HepG2 (cell line): ENCODE measurements around the gene TMEM238. TPM values are rescaled to one million over a fixed set of nuclear protein-coding genes. Genes with fewer than 3 reads are reported as not detected.

Source experiments
- ATAC-seq: fragments of 200-7000 bp; cut with Tn5 transposase; 3 replicates; pipeline ENCODE4 v1.9.1; 2020; ENCODE audit warnings: mild to moderate bottlenecking, moderate library complexity
- BruUV-seq: library from RNA; stranded (reverse); fragments of 400-500 nt; replicated peaks from 2 replicates; lab custom pipeline; 2021; lab: Mats Ljungman, UMichigan
- CTCF ChIA-PET: fragments of 300-600 bp; formaldehyde crosslinking; extraction: SDS; loops from one replicate; lab custom pipeline; 2021; ENCODE audit warnings: low total read pairs, inconsistent platforms, low intra/inter-chr PET ratio; lab: Yijun Ruan, JAX
- POLR2A ChIA-PET: fragments of 350-600 bp; sonication (Branson Sonifier 250); formaldehyde crosslinking; loops from one replicate; lab custom pipeline; 2020; ENCODE audit warnings: antibody characterized with exemption, inconsistent platforms; lab: Yijun Ruan, JAX
- DNase-seq: peaks from one replicate; pipeline ENCODE4 v3.0.0-alpha.2; 2015; ENCODE audit warnings: low spot score
- FAIRE-seq: peaks from 3 replicates; lab custom pipeline; 2011; peaks lifted over from hg19 to GRCh38; lab: Jason Lieb, UNC
- H2AFZ ChIP-seq: one replicate; pipeline ENCODE4 v1.6.1; 2011; ENCODE audit warnings: low read length, inconsistent platforms
- H3K27ac ChIP-seq: fragments of 300-600 bp; 3 replicates; pipeline ENCODE4 v1.8.0; 2011; ENCODE audit warnings: mixed run types, mild to moderate bottlenecking, mixed read lengths, low read length, inconsistent platforms; ENCODE audit not compliant: insufficient read depth; ENCODE audit errors: extremely low read length
- H3K27me3 ChIP-seq, 2 experiments: fragments of 200-600 bp in 1 of 2; 2 replicates in 1 of 2; 3 replicates in 1 of 2; pipeline versions ENCODE4 v1.6.0 to v1.8.0; 2011; ENCODE audit warnings: low read length in 2 of 2, mild to moderate bottlenecking in 2 of 2, moderate library complexity in 2 of 2, inconsistent platforms in 1 of 2; ENCODE audit not compliant: insufficient read depth in 2 of 2, control insufficient read depth in 1 of 2
- H3K36me3 ChIP-seq, 2 experiments: fragments of 200-600 bp in 1 of 2; replicated peaks in 1 of 2; 2 replicates in 1 of 2; 3 replicates in 1 of 2; pipeline versions ENCODE4 v1.5.1 to v1.8.0; 2011; ENCODE audit warnings: low read length in 2 of 2, inconsistent platforms in 1 of 2; ENCODE audit not compliant: insufficient read depth in 2 of 2, control insufficient read depth in 1 of 2
- H3K4me1 ChIP-seq: 2 replicates; pipeline ENCODE4 v1.5.1; 2012; ENCODE audit warnings: low read length, inconsistent platforms; ENCODE audit not compliant: insufficient read depth
- H3K4me2 ChIP-seq: 2 replicates; pipeline ENCODE4 v1.6.0; 2011; ENCODE audit warnings: low read depth, low read length, inconsistent platforms
- H3K4me3 ChIP-seq, 3 experiments: fragments of 200-600 bp in 1 of 3; sonication (generic), shearing (Covaris generic) in 1 of 3; replicated peaks in 1 of 3; 2 replicates each; pipeline ENCODE4 v1.5.1; 2011 to 2016; ENCODE audit warnings: low read length in 3 of 3, inconsistent platforms in 2 of 3, low read depth in 2 of 3, mild to moderate bottlenecking in 2 of 3, control low read depth in 1 of 3, mixed read lengths in 1 of 3; ENCODE audit not compliant: insufficient read depth in 1 of 3
- H3K79me2 ChIP-seq: one replicate; pipeline ENCODE4 v1.6.1; 2011; ENCODE audit warnings: low read length, inconsistent platforms; ENCODE audit not compliant: insufficient read depth
- H3K9ac ChIP-seq: 2 replicates; pipeline ENCODE4 v1.6.0; 2011; ENCODE audit warnings: mild to moderate bottlenecking, low read depth, low read length, inconsistent platforms; ENCODE audit not compliant: insufficient read depth
- H3K9me3 ChIP-seq: 2 replicates; pipeline ENCODE4 v1.5.1; 2012; ENCODE audit warnings: mild to moderate bottlenecking, low read length
- H4K20me1 ChIP-seq: 2 replicates; pipeline ENCODE4 v1.6.0; 2011; ENCODE audit warnings: inconsistent platforms, mild to moderate bottlenecking, low read length, moderate library complexity; ENCODE audit not compliant: insufficient read depth
- ATF4 ChIP-seq, 2 experiments: fragments of 450-650 bp in 1 of 2; sonication (generic) in 1 of 2; formaldehyde crosslinking; IDR thresholded peaks; 2 replicates each; pipeline versions ENCODE4 v1.5.0 to v1.8.0; 2020 to 2022; ENCODE audit warnings: mild to moderate bottlenecking in 1 of 2, missing genetic modification reagents in 1 of 2
- BORCS8-MEF2B ChIP-seq: sonication (generic); formaldehyde crosslinking; IDR thresholded peaks from 2 replicates; pipeline ENCODE4 v1.8.0; 2022; ENCODE audit warnings: mild to moderate bottlenecking, missing genetic modification reagents
- CHD2 ChIP-seq: IDR thresholded peaks from 2 replicates; pipeline ENCODE4 v1.6.1; 2011; ENCODE audit warnings: low read depth, low read length, improper control_type of control experiment
- ETV5 ChIP-seq: IDR thresholded peaks from 2 replicates; pipeline ENCODE4 v1.6.1; 2018; ENCODE audit warnings: missing biosample characterization, missing genetic modification reagents, inconsistent platforms, borderline replicate concordance
- KLF16 ChIP-seq, 2 experiments: sonication (generic) in 1 of 2; formaldehyde crosslinking in 1 of 2; IDR thresholded peaks; 2 replicates each; pipeline versions ENCODE4 v1.6.1 to v1.8.0; 2016 to 2023; ENCODE audit warnings: missing genetic modification reagents in 2 of 2, missing compliant biosample characterization in 1 of 2
- MAX ChIP-seq: IDR thresholded peaks from 2 replicates; pipeline ENCODE4 v1.6.1; 2012; ENCODE audit warnings: inconsistent platforms
- MIER2 ChIP-seq: IDR thresholded peaks from 2 replicates; pipeline ENCODE4 v1.6.1; 2016; ENCODE audit warnings: missing biosample characterization, missing genetic modification reagents
- MXI1 ChIP-seq: IDR thresholded peaks from 3 replicates; pipeline ENCODE4 v1.6.1; 2012; ENCODE audit warnings: low read depth, low read length, inconsistent platforms, borderline replicate concordance
- RAD21 ChIP-seq: fragments of 450-650 bp; formaldehyde crosslinking; IDR thresholded peaks from 2 replicates; pipeline ENCODE4 v1.5.0; 2020; ENCODE audit warnings: mild to moderate bottlenecking
- RBAK ChIP-seq: sonication (generic); formaldehyde crosslinking; IDR thresholded peaks from 2 replicates; pipeline ENCODE4 v1.5.1; 2020; ENCODE audit warnings: mild to moderate bottlenecking, missing genetic modification reagents
- RXRB ChIP-seq: IDR thresholded peaks from 2 replicates; pipeline ENCODE4 v1.6.1; 2016; ENCODE audit warnings: borderline replicate concordance, missing genetic modification reagents, missing compliant biosample characterization
- THAP9 ChIP-seq: sonication (generic); formaldehyde crosslinking; IDR thresholded peaks from 2 replicates; pipeline ENCODE4; 2020; ENCODE audit warnings: missing genetic modification reagents, mild to moderate bottlenecking, borderline replicate concordance
- ZNF629 ChIP-seq: sonication (generic); formaldehyde crosslinking; conservative IDR thresholded peaks from 2 replicates; pipeline ENCODE4 v1.5.0; 2020; ENCODE audit warnings: missing genetic modification reagents
- ZNF816 ChIP-seq: sonication (generic); formaldehyde crosslinking; IDR thresholded peaks from 2 replicates; pipeline ENCODE4 v1.8.0; 2022; ENCODE audit warnings: missing genetic modification reagents, mild to moderate bottlenecking, borderline replicate concordance
- ZNF878 ChIP-seq: sonication (generic); formaldehyde crosslinking; IDR thresholded peaks from 2 replicates; pipeline ENCODE4 v1.8.1; 2023; ENCODE audit warnings: mild to moderate bottlenecking, missing genetic modification reagents, moderate library complexity
- ZNF891 ChIP-seq: sonication (generic); formaldehyde crosslinking; IDR thresholded peaks from 2 replicates; pipeline ENCODE4 v1.5.0; 2020; ENCODE audit warnings: mild to moderate bottlenecking, missing genetic modification reagents
- WGBS: methylation state at CpG from one replicate; pipeline ENCODE4 v1.1.6; 2017; ENCODE audit warnings: low lambda C conversion rate; 5-methylcytosine and 5-hydroxymethylcytosine counted together
- in situ Hi-C: cut with HindIII; loops from 2 replicates; pipeline ENCODE4 v1.10.0; 2017; ENCODE audit warnings: low pct_unique_long_range_greater_than_20kb; ENCODE audit not compliant: extremely low pct_ligation_motif_present
- intact Hi-C: fragments of 100-400 bp; cut with micrococcal nuclease; formaldehyde crosslinking; loops from one replicate; pipeline ENCODE4 v1.10.0; 2022; ENCODE audit not compliant: unreplicated experiment
- polyA plus RNA-seq, 8 experiments: library from polyadenylated mRNA; depleted of rRNA in 3 of 8; stranded (reverse) in 7 of 8; unstranded in 1 of 8; fragments of >200 nt; fragmentation: Illumina TruSeq in 4 of 8; extraction: Trizol in 4 of 8; gene quantifications; 2 replicates each; pipeline versions ENCODE4 v1.2.1 to v1.2.3, GENCODE V29; 2011 to 2016; ENCODE audit warnings: low read depth in 4 of 8, missing spikeins in 1 of 8, mixed read lengths in 1 of 8; ENCODE audit not compliant: insufficient read depth in 1 of 8
- total RNA-seq, 5 experiments: library from RNA; depleted of rRNA; stranded (reverse); fragments of >200 nt; fragmentation: Illumina TruSeq; extraction: Trizol; gene quantifications; 2 replicates each; pipeline ENCODE4 v1.2.3, GENCODE V29; 2016; ENCODE audit warnings: low read depth in 1 of 5

Gene TMEM238
- total and polyA plus RNA-seq, 2 of the 13 experiments (the other 11 are each of a cell fraction or from before 2014, with no cell fraction given), result not detected

- TF ChIP-seq RBAK (CRISPR knock-in tag) (no peak), ZNF629 (CRISPR knock-in tag) (no peak), CHD2 (no peak), RAD21 (CRISPR knock-in tag) (no peak), BORCS8-MEF2B (CRISPR knock-in tag) (no peak), ZNF891 (CRISPR knock-in tag) (no peak)
Observed at GRCh38 chr19:55336101-55336500, 48.0 kb downstream of the TMEM238 start (continued).

- H3K27me3 ChIP-seq, result no peaks in the 10 kb centered on the region
- peak overlapping the region; percentile 91 for H3K4me2 ChIP-seq
- H3K4me1 ChIP-seq, result peaks cover 41% of the 10 kb centered on the region
- BruUV-seq, result no TSS peak
- POLR2A ChIA-PET, result interaction anchor here (0.6 to 2.5 kb wide), 10 partner anchors 12 to 127 kb away, joined by 3 to 10 read pairs (median 3); partner anchors contain the start of genes PPP6R1 and UBE2S
- H3K79me2 ChIP-seq, result no peaks in the 10 kb centered on the region
- ATAC-seq, result peak; percentile 73
- peak; percentile 91 for DNase-seq
- CTCF ChIA-PET, result no interaction called here
- H2AFZ ChIP-seq, result no peak overlapping the region
- WGBS, result under 1% methylated on average over 11 of the region's 11 CpGs
- no peaks in the 10 kb centered on the region for H3K9me3 ChIP-seq
- in situ Hi-C loops, result no loop called here
- FAIRE-seq, result peak; percentile 92
- peak overlapping the region; percentile 87 for H3K27ac ChIP-seq
- intact Hi-C loops, result loop anchor here (5.0 kb wide), 1 partner anchor 53 kb away; the partner anchor contains the start of gene RPL28
- no peaks in the 10 kb centered on the region for H4K20me1 ChIP-seq
- no peaks in the 10 kb centered on the region for H3K36me3 ChIP-seq
- H3K4me3 ChIP-seq, result peak overlapping the region; percentile 64 to 70 (median 66)
- H3K9ac ChIP-seq, result peak overlapping the region; percentile 83
- TF ChIP-seq MIER2 (CRISPR knock-in tag) (0 out of 2 replicates have a peak, but pooled peaks have one; percentile 22), ZNF878 (CRISPR knock-in tag) (peak; percentile 74; the same call in 1 of the 2 replicates), ZNF816 (CRISPR knock-in tag) (peak; percentile 59; the same call in 1 of the 2 replicates), RXRB (CRISPR knock-in tag) (peak; percentile 80), ETV5 (CRISPR knock-in tag) (peak; percentile 19; the same call in 1 of the 2 replicates), THAP9 (CRISPR knock-in tag) (peak; percentile 66; the same call in 1 of the 2 replicates), ATF4 (CRISPR knock-in tag; IDR thresholded peaks at IDR 0.05) (peak in 1 of 2 experiments; percentile 96; a peak in 2 of 4 replicates), MAX (peak; percentile 43; the same call in 1 of the 2 replicates), KLF16 (CRISPR knock-in tag; IDR thresholded peaks at IDR 0.05) (peak in 1 of 2 experiments; percentile 56; a peak in 1 of 4 replicates), MXI1 (peak; percentile 49; the same call in 1 of the 3 replicates)
Observed at GRCh38 chr19:55333870-55334269, 50.2 kb downstream of the TMEM238 start.
